A204.1 (cell line): ENCODE results near the gene ITGB6.
"Not testable (repeated sequence)": the region's sequence is repeated elsewhere in the genome, so short reads cannot be mapped to it uniquely, and the experiment has no call there.

Source experiments
- FAIRE-seq: peaks from 2 replicates; lab custom pipeline; 2012; peaks lifted over from hg19 to GRCh38; lab: Jason Lieb, UNC

The ITGB6 gene

GRCh38 chr2:160139991-160140390 is 60.1 kb downstream of the ITGB6 start:
- FAIRE-seq, result no peak

GRCh38 chr2:160139350-160139749 is 60.7 kb downstream of the ITGB6 start:
- FAIRE-seq, result no peak

GRCh38 chr2:160138406-160138805 is 61.7 kb downstream of the ITGB6 start:
- no peak for FAIRE-seq

GRCh38 chr2:160137464-160137863 is 62.6 kb downstream of the ITGB6 start:
- FAIRE-seq, result no peak

- no peak for FAIRE-seq
Observed at GRCh38 chr2:160132761-160133160, 67.3 kb downstream of the ITGB6 start.

- FAIRE-seq, result no peak
Observed at GRCh38 chr2:160126756-160127155, 73.3 kb downstream of the ITGB6 start.

- no peak for FAIRE-seq
Observed at GRCh38 chr2:160126315-160126714, 73.8 kb downstream of the ITGB6 start.

- FAIRE-seq, result no peak
Observed at GRCh38 chr2:160125828-160126227, 74.2 kb downstream of the ITGB6 start.

GRCh38 chr2:160125366-160125765 is 74.7 kb downstream of the ITGB6 start:
- FAIRE-seq, result no peak

GRCh38 chr2:160124571-160124970 is 75.5 kb downstream of the ITGB6 start:
- FAIRE-seq, result no peak

GRCh38 chr2:160114721-160115120 is 85.4 kb downstream of the ITGB6 start:
- not testable (repeated sequence) for FAIRE-seq

- no peak for FAIRE-seq
Observed at GRCh38 chr2:160114020-160114419, 86.1 kb downstream of the ITGB6 start.

- no peak for FAIRE-seq
Observed at GRCh38 chr2:160111951-160112798, 87.9 kb downstream of the ITGB6 start.

GRCh38 chr2:160110674-160111239 is 89.3 kb downstream of the ITGB6 start:
- no peak for FAIRE-seq

GRCh38 chr2:160109939-160110673 is 90.0 kb downstream of the ITGB6 start:
- FAIRE-seq, result peak; percentile 88

- no peak for FAIRE-seq
Observed at GRCh38 chr2:160109243-160109642, 90.8 kb downstream of the ITGB6 start.

GRCh38 chr2:160108646-160109045 is 91.4 kb downstream of the ITGB6 start:
- FAIRE-seq, result no peak

- no peak for FAIRE-seq
Observed at GRCh38 chr2:160105366-160105765, 94.7 kb downstream of the ITGB6 start.

- FAIRE-seq, result no peak
Observed at GRCh38 chr2:160104115-160104514, 96.0 kb downstream of the ITGB6 start.

- no peak for FAIRE-seq
Observed at GRCh38 chr2:160097326-160097725, 102.7 kb downstream of the ITGB6 start.

- FAIRE-seq, result no peak
Observed at GRCh38 chr2:160096409-160096808, 103.7 kb downstream of the ITGB6 start.

- no peak for FAIRE-seq
Observed at GRCh38 chr2:160092445-160092844, 107.6 kb downstream of the ITGB6 start.

- no peak for FAIRE-seq
Observed at GRCh38 chr2:160091381-160091780, 108.7 kb downstream of the ITGB6 start.
